HL-60/S4 treated with phorbol 12-myristate 13-acetate at 8.2 ng/mL for 4 days and 3 days (cell line): Measurements from ENCODE around the gene UBTD2.

Experiments
- in situ Hi-C: fragments of 300-500 bp; cut with MboI; formaldehyde crosslinking; loops from 2 replicates; pipeline ENCODE4 v1.15.0; 2022; ENCODE audit warnings: low sequenced_read_pairs

UBTD2 gene

DNA sequence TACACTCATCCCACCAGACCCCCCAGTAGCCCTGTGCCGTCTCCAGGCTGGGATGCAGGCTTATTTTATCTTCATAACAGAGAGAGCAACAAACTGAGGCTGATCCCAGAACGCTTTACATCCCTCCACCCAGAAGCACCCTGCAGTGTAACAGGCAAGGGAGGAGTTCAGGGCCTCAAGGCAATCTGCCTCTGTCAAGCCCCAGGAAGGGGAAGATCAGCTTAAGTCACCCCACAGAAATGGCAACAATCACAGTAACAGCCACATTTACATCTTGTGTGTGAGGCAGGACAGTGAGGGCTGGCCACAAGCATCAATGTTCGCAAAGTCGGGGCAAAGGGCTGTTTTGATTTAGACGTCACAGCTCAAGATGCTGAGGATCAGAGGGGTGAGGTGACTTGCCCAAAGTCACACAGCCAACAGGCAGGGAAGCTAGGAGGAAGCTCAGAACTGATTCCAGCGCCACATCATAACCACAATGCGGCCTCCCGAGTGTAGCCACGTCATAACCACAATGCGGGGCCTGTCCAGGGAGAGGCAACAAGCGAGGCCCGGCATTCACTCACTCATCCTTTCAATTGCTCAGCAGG is 109.9 kb downstream of the UBTD2 start:
- in situ Hi-C loops = loop anchor here (10.0 kb wide), 1 partner anchor 59 kb away; no protein-coding TSS in a partner anchor

DNA sequence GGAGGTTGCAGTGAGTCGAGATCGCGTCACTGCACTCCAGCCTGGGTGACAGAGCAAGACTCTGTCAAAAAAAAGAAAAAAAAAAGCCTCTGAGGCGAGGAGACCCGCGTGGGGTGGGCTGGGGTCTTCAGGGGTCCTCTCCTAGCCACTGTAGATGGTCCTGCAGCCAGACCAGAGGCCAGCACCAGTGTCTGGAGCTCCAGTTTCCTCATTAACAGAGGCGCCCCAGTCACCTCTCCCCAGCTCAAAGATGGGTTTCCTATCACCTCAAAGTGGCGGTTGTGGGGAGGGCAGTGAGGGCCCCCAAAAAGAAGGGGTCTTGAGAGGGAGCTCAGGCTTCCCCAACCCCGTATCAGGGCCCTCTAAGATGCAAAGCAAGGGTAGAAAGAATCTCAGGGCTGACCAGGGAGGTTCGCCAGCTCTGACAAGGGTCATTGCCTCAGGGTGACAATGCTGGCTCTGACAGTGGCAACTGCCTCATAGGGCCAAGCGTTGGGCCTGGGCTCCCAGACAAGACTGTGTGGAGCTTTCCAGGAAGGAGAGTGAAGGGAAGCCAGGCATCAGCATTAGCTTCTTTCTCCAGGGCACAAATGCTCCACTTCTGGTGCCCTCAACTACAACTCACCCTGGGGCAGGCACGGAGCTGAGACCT is 110.5 kb downstream of the UBTD2 start:
- in situ Hi-C loops = loop anchor here (10.0 kb wide), 1 partner anchor 58 kb away; no protein-coding TSS in a partner anchor

DNA sequence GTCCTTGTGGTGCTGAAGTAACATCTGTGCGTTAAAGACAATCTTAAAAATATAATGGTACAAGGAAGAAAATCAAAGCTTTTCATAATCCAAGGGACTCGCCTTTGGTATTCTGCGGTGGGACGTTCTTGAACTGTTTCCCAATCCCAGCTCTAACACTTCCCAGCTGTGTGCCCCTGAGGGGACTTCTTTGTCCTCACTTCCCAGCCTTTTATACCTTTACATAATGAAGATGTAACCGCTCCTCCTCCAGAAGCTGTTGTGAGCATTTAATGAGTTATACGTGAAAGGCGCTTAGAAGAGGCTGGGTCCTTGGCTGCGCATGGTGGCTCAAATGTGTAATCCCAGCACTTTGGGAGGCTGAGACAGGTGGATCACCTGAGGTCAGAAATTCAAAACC is 112.4 kb downstream of the UBTD2 start:
- in situ Hi-C loops = loop anchor here (10.0 kb wide), 1 partner anchor 56 kb away; no protein-coding TSS in a partner anchor

DNA sequence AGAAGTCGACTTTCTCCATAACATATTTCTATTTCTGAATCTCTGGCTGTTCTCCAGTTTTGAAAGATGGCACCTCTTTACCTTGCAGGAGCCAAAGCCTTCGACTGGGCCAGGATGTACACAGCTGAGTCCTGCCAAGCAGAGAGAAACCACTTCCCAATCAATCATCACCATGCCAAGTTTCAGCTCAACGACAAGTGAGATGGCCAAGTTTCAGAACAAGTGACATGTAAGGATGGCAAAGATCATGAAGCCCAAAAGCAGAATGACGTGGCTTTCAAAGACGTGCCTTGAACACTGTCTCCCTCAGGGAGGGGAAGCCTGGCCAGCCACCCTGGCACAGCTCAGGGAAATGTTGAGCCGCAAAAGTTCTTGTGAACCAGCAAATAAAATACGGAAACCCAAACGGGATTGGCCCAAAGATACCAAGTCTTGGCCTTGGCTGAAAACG is 113.3 kb downstream of the UBTD2 start:
- in situ Hi-C loops = loop anchor here (10.0 kb wide), 1 partner anchor 55 kb away; no protein-coding TSS in a partner anchor

DNA sequence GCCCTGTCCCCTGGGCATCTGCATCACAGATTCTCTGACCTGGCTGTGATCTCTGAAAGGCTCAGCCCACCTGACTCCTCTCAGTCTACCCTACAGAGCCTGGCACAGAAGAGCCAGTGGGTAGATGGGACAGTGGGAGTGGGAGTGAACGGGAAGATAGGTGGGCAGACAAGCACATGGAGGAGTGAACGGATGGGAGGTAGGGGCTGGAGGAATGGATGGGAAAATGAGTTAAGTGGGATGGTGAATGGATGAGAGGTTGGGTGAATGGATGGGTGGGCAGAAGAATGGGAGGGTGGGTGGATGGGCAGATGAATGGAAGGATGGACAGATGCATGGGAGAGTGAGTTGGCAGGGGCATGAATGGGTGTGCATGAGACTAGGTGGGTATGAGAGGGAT is 114.3 kb downstream of the UBTD2 start:
- in situ Hi-C loops = no loop called here

DNA sequence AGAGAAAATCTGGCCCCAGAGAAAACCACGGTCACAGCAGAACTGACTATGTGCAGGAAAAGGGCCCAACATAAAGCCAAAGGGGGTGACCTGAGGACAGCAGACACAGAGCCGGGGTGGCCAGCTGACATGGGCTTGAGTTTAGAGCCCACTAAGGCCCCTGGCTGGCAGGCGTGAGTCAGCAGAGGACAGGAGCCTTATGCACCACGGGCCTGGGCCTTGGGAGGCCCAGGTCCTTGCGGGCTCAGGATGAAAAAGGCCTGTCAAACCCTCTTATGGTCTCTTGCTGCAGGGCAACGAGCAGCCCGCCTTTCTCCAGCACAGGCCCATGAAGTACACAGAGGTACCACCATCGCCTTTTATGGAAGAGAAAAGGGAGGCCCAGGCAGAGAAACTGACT is 115.3 kb downstream of the UBTD2 start:
- in situ Hi-C loops = no loop called here

DNA sequence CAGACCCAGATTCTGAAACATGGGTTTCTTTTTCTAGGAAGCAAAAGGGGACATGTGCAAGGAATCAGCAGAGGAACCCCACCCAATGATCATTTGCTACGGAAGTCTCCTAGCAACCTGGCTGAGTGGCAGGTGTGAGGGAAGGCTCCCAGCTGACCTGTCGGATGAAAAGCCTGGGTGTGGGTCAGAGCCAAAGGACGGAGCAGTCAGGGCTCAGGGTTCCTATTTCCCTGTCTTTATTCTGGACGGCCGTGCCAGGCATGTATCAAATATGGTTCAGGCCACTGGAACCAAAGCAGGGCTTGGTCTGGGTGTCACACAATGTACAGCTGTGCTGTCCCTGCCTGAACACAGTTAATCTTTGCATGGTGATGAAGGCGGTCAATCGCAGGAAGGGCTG is 115.7 kb downstream of the UBTD2 start:
- in situ Hi-C loops = no loop called here

DNA sequence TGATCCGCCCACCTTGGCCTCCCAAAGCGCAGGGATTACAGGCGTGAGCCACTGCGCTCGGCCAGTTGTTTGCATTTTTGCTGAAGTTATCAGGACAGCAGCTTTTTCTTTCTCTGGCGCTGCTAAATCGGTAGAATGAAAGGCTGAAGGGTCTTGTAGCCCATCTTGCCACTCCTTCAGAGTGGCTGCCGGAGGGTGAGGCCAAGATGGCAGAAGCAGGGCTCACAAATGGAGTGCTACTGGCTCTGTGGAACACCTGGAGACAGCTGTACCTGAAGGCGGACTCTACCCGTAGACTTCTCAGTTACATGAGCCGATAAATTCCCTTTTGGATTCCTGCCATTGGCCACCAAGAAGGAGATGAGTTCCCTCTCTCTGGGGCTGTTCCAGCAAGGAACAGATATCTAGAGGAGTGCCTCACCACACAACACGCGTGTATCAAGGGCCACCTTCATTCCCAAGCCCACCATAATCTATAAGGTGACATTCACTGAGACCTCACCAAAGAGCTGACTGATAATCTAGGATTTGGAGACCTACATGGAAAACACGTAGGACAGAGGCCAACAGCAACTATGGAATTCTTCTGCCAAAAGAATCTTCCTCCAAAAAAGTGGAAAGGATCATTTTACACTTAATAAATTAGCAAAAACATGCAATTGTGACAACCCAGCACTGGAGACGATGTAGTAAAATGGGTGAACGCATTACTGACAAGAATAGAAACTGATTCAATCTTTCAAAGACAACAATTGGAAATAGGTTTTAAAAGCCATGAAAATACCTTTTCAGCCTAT is 117.3 kb downstream of the UBTD2 start:
- in situ Hi-C loops = no loop called here

DNA sequence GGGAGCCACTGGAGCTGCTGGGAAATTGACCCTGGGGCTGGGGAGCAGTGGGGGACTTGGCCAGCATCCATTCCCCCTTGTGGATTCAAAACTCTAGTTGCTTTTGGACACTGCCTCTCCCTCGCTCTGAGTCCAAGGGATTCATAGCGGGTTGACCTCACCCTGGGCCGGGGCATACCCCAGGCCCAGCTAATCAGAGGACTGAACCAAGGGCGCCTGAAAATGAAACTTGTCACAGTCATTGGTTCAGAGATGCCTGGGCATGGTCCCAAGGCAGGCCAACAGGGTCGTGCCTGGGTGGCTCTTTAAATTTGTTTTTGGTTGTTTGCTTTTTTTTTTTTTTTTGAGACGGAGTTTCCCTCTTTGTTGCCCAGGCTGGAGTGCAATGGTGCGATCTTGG is 118.1 kb downstream of the UBTD2 start:
- in situ Hi-C loops = no loop called here

DNA sequence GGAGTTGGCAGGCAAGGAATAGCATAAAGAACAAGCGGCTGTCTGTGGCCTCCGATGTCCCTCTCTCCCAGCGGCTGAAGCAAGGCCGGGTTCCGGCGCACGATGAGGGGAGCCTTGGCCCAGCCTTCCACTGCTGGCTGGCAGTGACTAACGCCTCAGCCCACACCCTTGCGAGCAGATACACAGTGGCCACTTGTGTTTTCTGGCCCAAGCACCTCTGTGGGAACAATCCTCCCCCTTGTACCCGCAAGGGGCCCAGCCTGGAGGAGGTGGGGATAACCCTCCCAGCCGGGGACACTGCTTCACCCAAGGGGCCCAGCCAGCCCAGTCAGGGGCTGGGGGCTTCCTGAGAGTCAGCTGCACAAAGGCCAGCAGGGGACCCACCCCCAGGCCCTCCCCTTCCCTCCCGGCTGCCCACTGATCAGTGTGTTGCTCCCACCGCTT is 118.8 kb downstream of the UBTD2 start:
- in situ Hi-C loops = no loop called here

DNA sequence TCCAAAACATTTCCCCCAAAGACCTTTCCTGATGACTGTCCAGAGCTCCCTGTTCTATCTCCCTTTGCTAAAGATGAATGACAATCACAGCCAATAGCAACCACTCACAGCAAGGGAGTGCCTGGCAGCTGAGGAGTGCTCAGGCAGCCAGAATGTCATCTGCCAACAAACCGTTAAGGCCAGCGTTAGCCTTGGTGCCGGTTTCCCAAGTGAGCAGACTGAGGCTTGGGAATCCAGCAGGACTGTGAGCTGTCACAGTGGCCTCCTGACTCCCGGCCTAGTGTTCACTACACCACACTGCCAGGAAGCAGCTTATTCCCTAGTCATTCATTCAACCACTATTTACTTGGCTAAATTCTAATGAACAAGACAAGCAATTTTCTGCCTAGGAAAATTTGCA is 120.2 kb downstream of the UBTD2 start:
- in situ Hi-C loops = no loop called here

DNA sequence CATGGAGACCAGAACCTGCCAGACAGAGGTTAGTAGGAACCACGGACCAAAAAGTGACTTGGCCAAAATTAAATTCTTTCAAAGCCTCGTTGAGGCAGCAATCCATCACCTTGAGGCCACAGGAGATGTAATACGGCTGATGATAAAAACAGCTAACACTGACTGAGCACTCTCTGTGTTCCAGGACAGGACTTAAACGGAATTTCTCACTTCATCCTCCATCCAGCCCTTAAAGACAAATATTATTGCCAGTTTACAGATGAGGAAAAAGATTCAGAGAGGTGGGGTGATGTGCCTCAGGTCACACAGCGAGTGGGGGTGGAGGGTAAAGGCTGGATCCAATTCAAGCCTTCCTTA is 120.6 kb downstream of the UBTD2 start:
- in situ Hi-C loops = no loop called here

DNA sequence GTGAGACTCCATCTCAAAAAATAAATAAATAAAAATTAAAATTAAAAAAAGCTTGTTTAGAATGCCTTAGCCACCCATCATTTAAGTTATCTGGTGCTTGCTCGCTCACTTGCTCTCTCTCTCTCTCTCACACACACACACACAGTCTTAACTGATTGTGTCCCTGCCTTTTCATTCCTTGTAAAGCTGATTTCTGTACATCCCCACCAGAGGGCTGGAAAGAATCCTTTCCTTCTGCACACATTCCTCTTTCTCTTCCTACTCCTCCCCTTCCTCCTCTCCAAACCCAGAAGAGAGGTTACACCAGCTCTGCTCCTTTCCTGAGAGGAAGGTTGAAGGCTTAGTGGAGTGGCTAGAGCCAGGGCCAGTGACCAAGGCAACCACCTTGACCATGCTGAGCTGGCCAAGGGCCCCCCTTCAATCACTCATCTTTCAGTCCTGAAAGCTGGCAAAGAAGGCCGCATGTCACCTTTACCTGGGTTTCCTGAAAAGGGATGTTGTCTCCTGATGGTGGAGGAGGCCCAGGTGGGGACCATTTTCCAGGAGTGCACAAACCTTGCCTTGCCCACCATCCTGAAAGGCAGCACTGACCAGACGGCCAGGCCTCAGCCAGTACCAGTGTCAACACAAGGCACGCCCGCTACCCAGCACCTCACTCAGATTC is 121.1 kb downstream of the UBTD2 start:
- in situ Hi-C loops = no loop called here

DNA sequence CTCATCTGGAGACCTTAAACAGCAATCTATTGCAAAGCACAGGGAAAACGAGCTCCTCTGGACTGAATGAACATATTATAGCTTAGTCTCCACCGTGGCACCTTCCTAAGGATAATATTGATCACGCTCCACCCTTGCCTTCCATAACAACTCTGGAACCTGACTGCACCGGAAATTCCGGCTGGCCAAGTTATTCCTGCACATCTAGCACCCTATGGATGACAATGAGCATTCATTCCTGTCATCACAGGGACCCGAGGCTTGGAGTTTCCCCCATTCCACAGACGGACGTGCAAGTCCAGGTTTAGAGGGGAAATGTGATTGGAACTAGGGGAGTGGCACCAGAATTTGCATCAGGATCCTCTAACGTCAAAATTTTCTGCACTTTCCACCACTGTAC is 123.1 kb downstream of the UBTD2 start:
- in situ Hi-C loops = no loop called here
